GM12878 (cell line): ENCODE measurements around the gene ERCC1. TPM values are rescaled to one million over a fixed set of nuclear protein-coding genes. Genes with fewer than 3 reads are reported as not detected.

Experiments
- ATAC-seq: fragments of 200-7000 bp; cut with Tn5 transposase; 3 replicates; pipeline ENCODE4 v1.9.1; 2020; ENCODE audit warnings: mild to moderate bottlenecking, moderate library complexity
- BruUV-seq: library from RNA; stranded (reverse); fragments of 400-500 nt; replicated peaks from 2 replicates; lab custom pipeline; 2021; lab: Mats Ljungman, UMichigan
- CTCF ChIA-PET: fragments of 300-600 bp; sonication (Branson Sonifier 250); formaldehyde crosslinking; extraction: SDS; loops from one replicate; lab custom pipeline; 2021; ENCODE audit warnings: inconsistent platforms; lab: Yijun Ruan, JAX
- POLR2A ChIA-PET: fragments of 350-600 bp; formaldehyde crosslinking; extraction: SDS; loops from one replicate; lab custom pipeline; 2021; ENCODE audit warnings: inconsistent platforms; lab: Charles Lee
- RAD21 ChIA-PET: fragments of 300-600 bp; sonication (Branson Sonifier 250); formaldehyde crosslinking; loops from one replicate; lab custom pipeline; 2023; ENCODE audit warnings: antibody characterized with exemption; ENCODE audit not compliant: unreplicated experiment; lab: Charles Lee
- SMC1A ChIA-PET: fragments of 300-600 bp; sonication (Branson Sonifier 250); formaldehyde crosslinking; loops from one replicate; lab custom pipeline; 2023; ENCODE audit not compliant: unreplicated experiment, uncharacterized antibody; lab: Charles Lee
- DNase-seq: peaks from one replicate; pipeline ENCODE4 v3.0.0-alpha.2; 2011; ENCODE audit warnings: low read depth, low spot score
- FAIRE-seq: peaks from 3 replicates; lab custom pipeline; 2011; peaks lifted over from hg19 to GRCh38; lab: Jason Lieb, UNC
- H2AFZ ChIP-seq: 2 replicates; pipeline ENCODE4 v1.6.0; 2011; ENCODE audit warnings: low read depth, low read length, control low read depth; ENCODE audit not compliant: control insufficient read depth
- H3K27ac ChIP-seq: 2 replicates; pipeline ENCODE4 v1.5.1; 2011; ENCODE audit warnings: control low read depth; ENCODE audit not compliant: control insufficient read depth, insufficient read depth
- H3K27me3 ChIP-seq, 2 experiments: replicated peaks in 1 of 2; 2 replicates each; pipeline versions ENCODE4 v1.6.0 to v1.6.1; 2011; ENCODE audit warnings: low read length in 1 of 2; ENCODE audit not compliant: control insufficient read depth in 2 of 2, insufficient read depth in 2 of 2
- H3K36me3 ChIP-seq, 2 experiments: 2 replicates each; pipeline ENCODE4 v1.5.1; 2011; ENCODE audit warnings: low read length in 1 of 2; ENCODE audit not compliant: control insufficient read depth in 2 of 2, insufficient read depth in 2 of 2
- H3K4me1 ChIP-seq: 2 replicates; pipeline ENCODE4 v1.6.1; 2011; ENCODE audit warnings: mild to moderate bottlenecking, low read length, moderate library complexity, mixed read lengths; ENCODE audit not compliant: control insufficient read depth, insufficient read depth
- H3K4me2 ChIP-seq: 2 replicates; pipeline ENCODE4 v1.6.0; 2011; ENCODE audit warnings: control low read depth; ENCODE audit not compliant: control insufficient read depth, insufficient read depth
- H3K4me3 ChIP-seq: fragments of 200-600 bp; sonication (generic); 2 replicates; pipeline ENCODE4 v1.5.1; 2016
- H3K79me2 ChIP-seq: 2 replicates; pipeline ENCODE4 v1.6.0; 2011; ENCODE audit warnings: low read length; ENCODE audit not compliant: control insufficient read depth, insufficient read depth
- H3K9ac ChIP-seq: 2 replicates; pipeline ENCODE4 v1.8.0; 2011; ENCODE audit warnings: low read length, control low read depth, mixed read lengths; ENCODE audit not compliant: control insufficient read depth, insufficient read depth
- H3K9me3 ChIP-seq: replicated peaks from 3 replicates; pipeline ENCODE4 v1.5.1; 2011; ENCODE audit warnings: mild to moderate bottlenecking, low read length; ENCODE audit not compliant: control insufficient read depth, insufficient read depth
- H4K20me1 ChIP-seq: 2 replicates; pipeline ENCODE4 v1.6.0; 2011; ENCODE audit not compliant: control insufficient read depth, insufficient read depth
- CEBPZ ChIP-seq: fragments of 150-350 bp; IDR thresholded peaks from 2 replicates; pipeline ENCODE4 v1.6.1; 2016; ENCODE audit warnings: low read depth, low read length
- MTA3 ChIP-seq: IDR thresholded peaks from 2 replicates; pipeline ENCODE4 v1.6.1; 2012; ENCODE audit warnings: low read length, inconsistent platforms, borderline replicate concordance
- MYB ChIP-seq: fragments of 150-350 bp; IDR thresholded peaks from 2 replicates; pipeline ENCODE4 v1.6.1; 2014; ENCODE audit warnings: mild to moderate bottlenecking, low read depth, low read length, borderline replicate concordance
- POLR2A ChIP-seq: IDR thresholded peaks from 2 replicates; pipeline ENCODE4 v1.6.1; 2011; ENCODE audit warnings: low read depth, mild to moderate bottlenecking, low read length
- STAT3 ChIP-seq: IDR thresholded peaks from 2 replicates; pipeline ENCODE4 v1.6.1; 2011; ENCODE audit warnings: low read depth, low read length, improper control_type of control experiment
- SUZ12 ChIP-seq: fragments of 200-600 bp; sonication (generic); IDR thresholded peaks from one replicate; pipeline ENCODE4 v1.6.1; 2018; ENCODE audit warnings: antibody characterized with exemption, mild to moderate bottlenecking; ENCODE audit not compliant: unreplicated experiment
- TBL1XR1 ChIP-seq: IDR thresholded peaks from 2 replicates; pipeline ENCODE4 v1.6.1; 2012; ENCODE audit warnings: low read depth, low read length, improper control_type of control experiment
- YBX1 ChIP-seq: fragments of 450-650 bp; IDR thresholded peaks from 2 replicates; pipeline ENCODE4 v1.6.1; 2016; ENCODE audit warnings: antibody characterized with exemption
- ZBED1 ChIP-seq: IDR thresholded peaks from 2 replicates; pipeline ENCODE4 v1.6.1; 2016; ENCODE audit warnings: borderline replicate concordance
- WGBS: methylation state at CpG from one replicate; pipeline ENCODE4 v1.1.6; 2016; ENCODE audit warnings: low lambda C conversion rate; ENCODE audit not compliant: insufficient replicate concordance, insufficient coverage; ENCODE audit errors: missing lambda C conversion rate; 5-methylcytosine and 5-hydroxymethylcytosine counted together
- in situ Hi-C: fragments of 300-500 bp; cut with MboI; formaldehyde crosslinking; loops from 9 replicates; pipeline ENCODE4 v1.14.3; 2018; ENCODE audit warnings: mixed read lengths
- intact Hi-C: fragments of 100-400 bp; cut with micrococcal nuclease; formaldehyde crosslinking; loops from one replicate; pipeline ENCODE4 v1.14.2; 2022; ENCODE audit not compliant: unreplicated experiment
- polyA plus RNA-seq, 11 experiments: library from polyadenylated mRNA; depleted of rRNA in 4 of 11; unstranded in 6 of 11; stranded (reverse) in 5 of 11; fragments of >200 nt; fragmentation: Nextera tagmentation in 4 of 11; fragmentation: Illumina TruSeq in 1 of 11; extraction: Ambion mirVana in 4 of 11; extraction: Trizol in 1 of 11; gene quantifications; 1 replicate in 1 of 11; 2 replicates in 10 of 11; pipeline versions ENCODE4 v1.2.1 to v1.2.3, GENCODE V29; 2011 to 2016; ENCODE audit warnings: inconsistent platforms in 2 of 11, missing spikeins in 2 of 11, low read depth in 1 of 11
- total RNA-seq, 4 experiments: library from RNA; depleted of rRNA in 3 of 4; stranded (reverse); fragments of >200 nt in 3 of 4; fragmentation: Illumina TruSeq in 1 of 4; extraction: Trizol in 1 of 4; gene quantifications; 2 replicates each; pipeline versions ENCODE4 v1.2.1 to v1.2.3, GENCODE V29; 2013 to 2021

Gene ERCC1
- total and polyA plus RNA-seq, 10 of the 15 experiments (the other 5 are each of a cell fraction or from before 2014, with no cell fraction given), result 14.7 to 104 (median 61.1) TPM

DNA sequence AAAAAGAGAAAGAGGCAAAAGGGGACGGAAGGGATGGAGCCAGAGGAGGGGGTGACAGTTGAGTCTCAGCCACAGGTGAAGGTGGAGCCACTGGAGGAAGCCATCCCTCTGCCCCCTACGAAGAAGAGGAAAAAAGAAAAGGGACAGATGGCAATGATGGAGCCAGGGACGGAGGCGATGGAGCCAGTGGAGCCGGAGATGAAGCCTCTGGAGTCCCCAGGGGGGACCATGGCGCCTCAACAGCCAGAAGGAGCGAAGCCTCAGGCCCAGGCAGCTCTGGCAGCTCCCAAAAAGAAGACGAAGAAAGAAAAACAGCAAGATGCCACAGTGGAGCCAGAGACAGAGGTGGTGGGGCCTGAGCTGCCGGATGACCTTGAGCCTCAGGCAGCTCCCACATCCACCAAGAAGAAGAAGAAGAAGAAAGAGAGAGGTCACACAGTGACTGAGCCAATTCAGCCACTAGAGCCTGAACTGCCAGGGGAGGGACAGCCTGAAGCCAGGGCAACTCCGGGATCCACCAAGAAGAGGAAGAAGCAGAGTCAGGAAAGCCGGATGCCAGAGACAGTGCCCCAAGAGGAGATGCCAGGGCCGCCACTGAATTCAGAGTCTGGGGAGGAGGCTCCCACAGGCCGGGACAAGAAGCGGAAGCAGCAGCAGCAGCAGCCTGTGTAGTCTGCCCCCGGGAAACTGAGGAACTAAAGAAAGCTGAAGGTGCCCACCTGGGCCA is 14.7 kb downstream of the ERCC1 start:
- H3K9me3 ChIP-seq, result no peaks in the 10 kb centered on the region
- DNase-seq (no peak), FAIRE-seq (no peak), ATAC-seq (no peak)
- no peaks in the 10 kb centered on the region; a peak in 1 of 4 replicates for H3K27me3 ChIP-seq
- H3K4me3 ChIP-seq, result no peak overlapping the region
- SMC1A ChIA-PET, result no interaction called here
- peaks cover under 1% of the 10 kb centered on the region for H3K4me1 ChIP-seq
- H3K27ac ChIP-seq, result no peak overlapping the region
- RAD21 ChIA-PET, result interaction anchor here (1.2 kb wide), 1 partner anchor 70 kb away, joined by 4 read pairs; no protein-coding TSS in a partner anchor
- no peaks in the 10 kb centered on the region for H4K20me1 ChIP-seq
- no peak overlapping the region for H3K9ac ChIP-seq
- intact Hi-C loops, result loop anchor here (10.0 kb wide), 1 partner anchor 236 kb away; no protein-coding TSS in a partner anchor
- CTCF ChIA-PET, result no interaction called here
- in situ Hi-C loops, result no loop called here
- H2AFZ ChIP-seq, result no peak overlapping the region
- TSS peak; percentile 64 for BruUV-seq
- peaks cover 0 to 6% of the 10 kb centered on the region in 2 experiments; a peak in 2 of 4 replicates for H3K36me3 ChIP-seq
- H3K4me2 ChIP-seq, result no peak overlapping the region
- peaks cover 7% of the 10 kb centered on the region for H3K79me2 ChIP-seq
- 96% methylated on average over 15 of the region's 15 CpGs for WGBS
- TF ChIP-seq TBL1XR1 (no peak), YBX1 (no peak), SUZ12 (no peak), ZBED1 (no peak), MTA3 (no peak), POLR2A (0 out of 2 replicates have a peak, but pooled peaks have one; percentile 14), STAT3 (no peak)
- POLR2A ChIA-PET, result interaction anchor here (0.8 kb wide), 1 partner anchor 10 kb away, joined by 3 read pairs; no protein-coding TSS in a partner anchor

GRCh38 chr19:45408121-45408520 is 15.6 kb downstream of the ERCC1 start:
- DNase-seq (no peak), ATAC-seq (no peak), FAIRE-seq (no peak)
- H2AFZ ChIP-seq, result no peak overlapping the region
- peaks cover 7% of the 10 kb centered on the region for H3K79me2 ChIP-seq
- H3K4me3 ChIP-seq, result no peak overlapping the region
- H3K9me3 ChIP-seq, result no peaks in the 10 kb centered on the region
- WGBS, result 95% methylated on average over 8 of the region's 8 CpGs
- H3K4me1 ChIP-seq, result peaks cover 4% of the 10 kb centered on the region
- RAD21 ChIA-PET, result no interaction called here
- SMC1A ChIA-PET, result no interaction called here
- intact Hi-C loops (loop anchor here (10.0 kb wide), 1 partner anchor 237 kb away; no protein-coding TSS in a partner anchor), in situ Hi-C loops (no loop called here)
- no peaks in the 10 kb centered on the region; a peak in 1 of 4 replicates for H3K27me3 ChIP-seq
- CTCF ChIA-PET, result interaction anchor here (1.1 to 1.3 kb wide), 4 partner anchors 14 to 70 kb away, joined by 3 to 4 read pairs (median 4); no protein-coding TSS in a partner anchor
- no peaks in the 10 kb centered on the region for H4K20me1 ChIP-seq
- no peak overlapping the region for H3K27ac ChIP-seq
- H3K9ac ChIP-seq, result no peak overlapping the region
- POLR2A ChIA-PET, result interaction anchor here (1.5 kb wide), 1 partner anchor 15 kb away, joined by 3 read pairs; no protein-coding TSS in a partner anchor
- peaks cover 0 to 1% of the 10 kb centered on the region in 2 experiments; a peak in 2 of 4 replicates for H3K36me3 ChIP-seq
- TF ChIP-seq CEBPZ, result no peak
- TF ChIP-seq MYB, result no peak
- TF ChIP-seq POLR2A, result 0 out of 2 replicates have a peak, but pooled peaks have one; percentile 46
- no TSS peak for BruUV-seq
- no peak overlapping the region for H3K4me2 ChIP-seq
